ENCODE measurements around the gene CEP152. TPM values are rescaled to one million over a fixed set of nuclear protein-coding genes. Genes with fewer than 3 reads are reported as not detected.

Gene CEP152
- total RNA-seq, 4 donors from 2014 or later = 4.2 to 10.5 (median 4.8) TPM

- intact Hi-C loops (cut with DNase I; ENCODE audit: low total_unique reads) = no loop called here
- no peaks in the 10 kb centered on the region for H3K36me3 ChIP-seq
- H3K4me3 ChIP-seq = no peak overlapping the region
- no peak overlapping the region for H3K27ac ChIP-seq
- TF ChIP-seq, protein P1, sequence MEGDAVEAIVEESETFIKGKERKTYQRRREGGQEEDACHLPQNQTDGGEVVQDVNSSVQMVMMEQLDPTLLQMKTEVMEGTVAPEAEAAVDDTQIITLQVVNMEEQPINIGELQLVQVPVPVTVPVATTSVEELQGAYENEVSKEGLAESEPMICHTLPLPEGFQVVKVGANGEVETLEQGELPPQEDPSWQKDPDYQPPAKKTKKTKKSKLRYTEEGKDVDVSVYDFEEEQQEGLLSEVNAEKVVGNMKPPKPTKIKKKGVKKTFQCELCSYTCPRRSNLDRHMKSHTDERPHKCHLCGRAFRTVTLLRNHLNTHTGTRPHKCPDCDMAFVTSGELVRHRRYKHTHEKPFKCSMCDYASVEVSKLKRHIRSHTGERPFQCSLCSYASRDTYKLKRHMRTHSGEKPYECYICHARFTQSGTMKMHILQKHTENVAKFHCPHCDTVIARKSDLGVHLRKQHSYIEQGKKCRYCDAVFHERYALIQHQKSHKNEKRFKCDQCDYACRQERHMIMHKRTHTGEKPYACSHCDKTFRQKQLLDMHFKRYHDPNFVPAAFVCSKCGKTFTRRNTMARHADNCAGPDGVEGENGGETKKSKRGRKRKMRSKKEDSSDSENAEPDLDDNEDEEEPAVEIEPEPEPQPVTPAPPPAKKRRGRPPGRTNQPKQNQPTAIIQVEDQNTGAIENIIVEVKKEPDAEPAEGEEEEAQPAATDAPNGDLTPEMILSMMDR (IDR thresholded peaks at IDR 0.05) = no peak
- no peak for TF ChIP-seq POLR2A (IDR thresholded peaks at IDR 0.05)
- H3K27me3 ChIP-seq = no peaks in the 10 kb centered on the region
- no peaks in the 10 kb centered on the region for H3K4me1 ChIP-seq
- no peaks in the 10 kb centered on the region for H3K9me3 ChIP-seq
- DNase-seq = no peak
Observed at GRCh38 chr15:48693484-48693883, 117.4 kb downstream of the CEP152 start.

DNA sequence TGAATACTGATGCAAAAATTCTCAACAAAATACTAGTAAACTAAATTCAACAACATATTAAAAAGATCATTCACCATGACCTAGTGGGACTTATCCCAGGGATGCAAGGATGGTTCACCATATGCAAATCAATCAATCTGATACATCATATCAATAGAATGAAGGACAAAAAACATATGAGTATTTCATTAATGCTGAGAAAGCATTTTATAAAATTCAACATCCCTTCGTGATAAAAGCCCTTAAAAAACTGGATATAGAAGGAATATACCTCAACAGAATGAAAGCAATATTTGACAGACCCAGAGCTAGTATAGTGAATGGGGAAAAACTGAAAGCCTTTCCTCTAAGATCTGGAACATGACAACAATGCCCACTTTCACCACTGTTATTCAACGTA is 122.4 kb downstream of the CEP152 start:
- no peak overlapping the region for H3K27ac ChIP-seq
- TF ChIP-seq, protein P1 (IDR thresholded peaks at IDR 0.05) = no peak
- no peak for TF ChIP-seq POLR2A (IDR thresholded peaks at IDR 0.05)
- H3K4me1 ChIP-seq = no peaks in the 10 kb centered on the region
- DNase-seq = no peak
- intact Hi-C loops (cut with DNase I; ENCODE audit: low total_unique reads) = no loop called here
- no peak overlapping the region for H3K4me3 ChIP-seq
- peaks cover 0 to 3% of the 10 kb centered on the region in 2 donors for H3K9me3 ChIP-seq
- H3K36me3 ChIP-seq = no peaks in the 10 kb centered on the region
- H3K27me3 ChIP-seq = no peaks in the 10 kb centered on the region

Other genes starting within 250 kb of the CEP152 start
- 100 to 1,000 TPM in 1 of 4 donors, 10 to 100 TPM in 3; 76.3 to 584 (median 95.8) TPM for gene FBN1, start 165.4 kb downstream of the CEP152 start, total RNA-seq
- 100 to 1,000 TPM; 196 to 427 (median 285) TPM for gene EID1, start 67.1 kb upstream of the CEP152 start, total RNA-seq
- 1 to 10 TPM in 2 of 4 donors, under 1 TPM in 1, not detected in 1; 0.88 to 6.8 (median 5.0) TPM for gene SHC4, start 152.8 kb upstream of the CEP152 start, total RNA-seq
- gene SECISBP2L, start 235.4 kb upstream of the CEP152 start, total RNA-seq = 10 to 100 TPM; 24.8 to 73.9 (median 47.6) TPM

Measured in uterus (tissue), 4 donors.